ENCODE measurements around the gene SPOCD1.

- TF ChIP-seq CTCF (IDR thresholded peaks at IDR 0.05; ENCODE audit: insufficient read depth, low read length) (no peak), GABPA (IDR thresholded peaks at IDR 0.05; ENCODE audit: low read depth) (no peak), SPI1 (IDR thresholded peaks at IDR 0.05; ENCODE audit: borderline replicate concordance, low read depth) (no peak), POLR2AphosphoS5 (IDR thresholded peaks at IDR 0.05; ENCODE audit: low read depth) (no peak)
These were observed 23.7 kb downstream of the SPOCD1 start for GRCh38 chr1:31792116-31792515.

Measured in HL-60 (cell line).